H9 (cell line): ENCODE measurements around the gene NEK5. TPM values are rescaled to one million over a fixed set of nuclear protein-coding genes. Genes with fewer than 3 reads are reported as not detected.

Experiments used
- DNase-seq: peaks from one replicate; pipeline ENCODE4 v3.0.0-alpha.2; 2017
- H2AFZ ChIP-seq: one replicate; pipeline ENCODE4 v1.6.1; 2013; ENCODE audit warnings: mild to moderate bottlenecking, low read length, control low read depth, moderate library complexity
- H2AK5ac ChIP-seq: 2 replicates; pipeline ENCODE4 v1.6.1; 2013; ENCODE audit warnings: low read length, control low read depth, mixed read lengths; ENCODE audit not compliant: insufficient read length
- H2BK120ac ChIP-seq: one replicate; pipeline ENCODE4 v1.6.1; 2013; ENCODE audit warnings: low read depth, mild to moderate bottlenecking, low read length, control low read depth, inconsistent platforms; ENCODE audit not compliant: poor library complexity, severe bottlenecking
- H2BK12ac ChIP-seq: 2 replicates; pipeline ENCODE4 v1.6.1; 2013; ENCODE audit warnings: low read length, control low read depth, mixed read lengths, low read depth; ENCODE audit not compliant: insufficient read length
- H2BK15ac ChIP-seq: 2 replicates; pipeline ENCODE4 v1.6.1; 2013; ENCODE audit warnings: low read depth, low read length, control low read depth
- H2BK20ac ChIP-seq: one replicate; pipeline ENCODE4 v1.6.1; 2013; ENCODE audit warnings: low read depth, mild to moderate bottlenecking, low read length, control low read depth, inconsistent platforms; ENCODE audit not compliant: poor library complexity, severe bottlenecking
- H2BK5ac ChIP-seq: 2 replicates; pipeline ENCODE4 v1.6.1; 2013; ENCODE audit warnings: low read length, control low read depth, mixed read lengths; ENCODE audit not compliant: insufficient read length
- H3K14ac ChIP-seq: 2 replicates; pipeline ENCODE4 v1.6.1; 2013; ENCODE audit warnings: low read length, control low read depth; ENCODE audit not compliant: insufficient read depth
- H3K18ac ChIP-seq: 2 replicates; pipeline ENCODE4 v1.6.1; 2013; ENCODE audit warnings: low read depth, mild to moderate bottlenecking, mixed read lengths, low read length, control low read depth; ENCODE audit not compliant: insufficient read length
- H3K23ac ChIP-seq: 2 replicates; pipeline ENCODE4 v1.6.1; 2013; ENCODE audit warnings: low read length, control low read depth, mixed read lengths, low read depth; ENCODE audit not compliant: insufficient read length
- H3K23me2 ChIP-seq: 2 replicates; pipeline ENCODE4 v1.6.1; 2013; ENCODE audit warnings: low read depth, mild to moderate bottlenecking, mixed read lengths, low read length, control low read depth; ENCODE audit not compliant: insufficient read length, poor library complexity, severe bottlenecking
- H3K27ac ChIP-seq: 2 replicates; pipeline ENCODE4 v1.5.1; 2013; ENCODE audit warnings: low read length, control low read depth, mixed read lengths, low read depth; ENCODE audit not compliant: insufficient read length
- H3K27me3 ChIP-seq: 2 replicates; pipeline ENCODE4 v1.6.1; 2013; ENCODE audit warnings: low read length, control low read depth, inconsistent platforms; ENCODE audit not compliant: insufficient read depth
- H3K4ac ChIP-seq: 2 replicates; pipeline ENCODE4 v1.6.1; 2013; ENCODE audit warnings: low read depth, mild to moderate bottlenecking, control low read depth, inconsistent platforms, low read length, moderate library complexity
- H3K4me1 ChIP-seq: 2 replicates; pipeline ENCODE4 v1.6.1; 2013; ENCODE audit warnings: low read length, control low read depth, inconsistent platforms; ENCODE audit not compliant: insufficient read depth
- H3K4me2 ChIP-seq: 2 replicates; pipeline ENCODE4 v1.6.1; 2013; ENCODE audit warnings: low read length, control low read depth, mixed read lengths; ENCODE audit not compliant: insufficient read length, insufficient read depth
- H3K56ac ChIP-seq: 2 replicates; pipeline ENCODE4 v1.6.1; 2013; ENCODE audit warnings: low read depth, mild to moderate bottlenecking, mixed read lengths, low read length, control low read depth; ENCODE audit not compliant: insufficient read length
- H3K79me1 ChIP-seq: 2 replicates; pipeline ENCODE4 v1.6.1; 2013; ENCODE audit warnings: low read depth, mild to moderate bottlenecking, moderate library complexity, low read length, control low read depth, inconsistent platforms; ENCODE audit not compliant: insufficient read depth, poor library complexity, severe bottlenecking
- H3K79me2 ChIP-seq: 2 replicates; pipeline ENCODE4 v1.6.1; 2013; ENCODE audit warnings: low read length, control low read depth, inconsistent platforms; ENCODE audit not compliant: insufficient read depth
- H3K9ac ChIP-seq: 2 replicates; pipeline ENCODE4 v1.6.1; 2013; ENCODE audit warnings: low read length, control low read depth, mixed read lengths; ENCODE audit not compliant: insufficient read length; ENCODE audit errors: extremely low read depth
- H3K9me3 ChIP-seq: one replicate; pipeline ENCODE4 v1.6.1; 2013; ENCODE audit warnings: low read depth, low read length, inconsistent platforms; ENCODE audit not compliant: control insufficient read depth
- H3T11ph ChIP-seq: one replicate; pipeline ENCODE4 v1.6.1; 2013; ENCODE audit warnings: mild to moderate bottlenecking, low read length, control low read depth, inconsistent platforms
- H4K20me1 ChIP-seq: one replicate; pipeline ENCODE4 v1.6.1; 2013; ENCODE audit not compliant: control insufficient read depth, insufficient read length, insufficient read depth
- H4K5ac ChIP-seq: 2 replicates; pipeline ENCODE4 v1.6.1; 2013; ENCODE audit warnings: low read depth, mild to moderate bottlenecking, mixed read lengths, low read length, control low read depth; ENCODE audit not compliant: insufficient read length
- H4K8ac ChIP-seq: replicated peaks from 2 replicates; pipeline ENCODE4 v1.6.1; 2013; ENCODE audit warnings: low read length, control low read depth, mixed read lengths, low read depth; ENCODE audit not compliant: insufficient read length
- H4K91ac ChIP-seq: 2 replicates; pipeline ENCODE4 v1.6.1; 2013; ENCODE audit warnings: low read depth, mild to moderate bottlenecking, moderate library complexity, mixed read lengths, low read length, control low read depth; ENCODE audit not compliant: insufficient read length
- H3K27ac Mint-ChIP-seq, 3 experiments: 2 replicates in 2 of 3; 3 replicates in 1 of 3; pipeline ENCODE4 v1.8.0; 2020 to 2021; ENCODE audit warnings: mixed read lengths in 3 of 3, mild to moderate bottlenecking in 1 of 3, moderate library complexity in 1 of 3
- H3K27me3 Mint-ChIP-seq: 2 replicates; pipeline ENCODE4 v1.8.0; 2021; ENCODE audit warnings: low read depth, mild to moderate bottlenecking, moderate library complexity, mixed read lengths
- H3K36me3 Mint-ChIP-seq, 3 experiments: 2 replicates in 2 of 3; 3 replicates in 1 of 3; pipeline ENCODE4 v1.8.0; 2020 to 2021; ENCODE audit warnings: low read depth in 3 of 3, mixed read lengths in 3 of 3; ENCODE audit not compliant: insufficient read depth in 1 of 3
- H3K4me1 Mint-ChIP-seq, 2 experiments: 2 replicates each; pipeline ENCODE4 v1.8.0; 2020; ENCODE audit warnings: mixed read lengths in 2 of 2
- H3K4me3 Mint-ChIP-seq, 2 experiments: 2 replicates in 1 of 2; 3 replicates in 1 of 2; pipeline ENCODE4 v1.8.0; 2020 to 2021; ENCODE audit warnings: mild to moderate bottlenecking in 2 of 2, mixed read lengths in 2 of 2, moderate library complexity in 1 of 2
- H3K9me3 Mint-ChIP-seq, 2 experiments: 2 replicates in 1 of 2; 3 replicates in 1 of 2; pipeline ENCODE4 v1.8.0; 2020; ENCODE audit warnings: mild to moderate bottlenecking in 2 of 2, mixed read lengths in 2 of 2, moderate library complexity in 1 of 2
- CTCF ChIP-seq: fragments of 200-600 bp; sonication (generic); conservative IDR thresholded peaks from 3 replicates; pipeline ENCODE4 v1.8.0; 2021; ENCODE audit warnings: antibody characterized with exemption, mild to moderate bottlenecking
- WGBS: extraction: QIAGEN DNeasy Blood & Tissue Kit; methylation state at CpG from one replicate; pipeline ENCODE4 v1.1.7; 2013; ENCODE audit warnings: missing lambda C conversion rate, low lambda C conversion rate, mixed read lengths; ENCODE audit not compliant: insufficient read length; ENCODE audit errors: extremely low coverage; 5-methylcytosine and 5-hydroxymethylcytosine counted together
- total RNA-seq: library from RNA; stranded (reverse); gene quantifications from 2 replicates; pipeline ENCODE4 v1.2.1, GENCODE V29; 2021

The NEK5 gene
- total RNA-seq, 1 experiment from 2014 or later = 0.26 TPM

- no peak overlapping the region for H4K5ac ChIP-seq
- H3K56ac ChIP-seq = no peak overlapping the region
- H3K18ac ChIP-seq = no peak overlapping the region
- H3K79me1 ChIP-seq = no peaks in the 10 kb centered on the region
- H2AFZ ChIP-seq = no peak overlapping the region
- no peaks in the 10 kb centered on the region for H3K23me2 ChIP-seq
- H3K27me3 ChIP-seq = no peaks in the 10 kb centered on the region
- no peak overlapping the region for H4K8ac ChIP-seq
- 100% methylated on average over 1 of the region's 3 CpGs for WGBS
- H4K20me1 ChIP-seq = no peaks in the 10 kb centered on the region
- peaks cover 2 to 3% (median 3%) of the 10 kb centered on the region in 3 experiments; a peak in 4 of 7 replicates for H3K36me3 Mint-ChIP-seq
- H3K9ac ChIP-seq = no peak overlapping the region
- H3K4me3 Mint-ChIP-seq = no peak overlapping the region; a peak in 1 of 5 replicates
- H3K27ac Mint-ChIP-seq = no peak overlapping the region
- H2BK15ac ChIP-seq = no peak overlapping the region
- no peak overlapping the region for H2BK120ac ChIP-seq
- H3K4me1 Mint-ChIP-seq = peaks cover 48 to 55% of the 10 kb centered on the region in 2 experiments
- H3T11ph ChIP-seq = no peak overlapping the region
- no peaks in the 10 kb centered on the region for H3K79me2 ChIP-seq
- no peak overlapping the region for H3K27ac ChIP-seq
- H3K4me2 ChIP-seq = no peak overlapping the region
- no peak overlapping the region for H2AK5ac ChIP-seq
- no peak overlapping the region for H3K14ac ChIP-seq
- H4K91ac ChIP-seq = no peak overlapping the region
- no peak overlapping the region for H2BK20ac ChIP-seq
- DNase-seq = no peak
- peaks cover 1% of the 10 kb centered on the region; the same call in 1 of the 2 replicates for H3K27me3 Mint-ChIP-seq
- no peak overlapping the region for H3K4ac ChIP-seq
- peak; percentile 77 for TF ChIP-seq CTCF
- no peaks in the 10 kb centered on the region for H3K9me3 ChIP-seq
- H2BK12ac ChIP-seq = no peak overlapping the region
- peaks cover 8% of the 10 kb centered on the region; the same call in 1 of the 2 replicates for H3K4me1 ChIP-seq
- H3K23ac ChIP-seq = no peak overlapping the region
- 0 out of 5 replicates have a peak, but pooled peaks cover 0 to 2% of the 10 kb centered on the region in 2 experiments for H3K9me3 Mint-ChIP-seq
- no peak overlapping the region for H2BK5ac ChIP-seq
These were observed 127.6 kb downstream of the NEK5 start for GRCh38 chr13:52001120-52001731.
